GM21367 (cell line): ENCODE measurements around the gene TACR1.

Experiments used
- ATAC-seq: cut with Tn5 transposase; IDR thresholded peaks from one replicate; pipeline ENCODE4 v1.9.1; 2021; ENCODE audit not compliant: unreplicated experiment

Gene TACR1

GRCh38 chr2:75025216-75025615 lies 174.1 kb downstream of the TACR1 start:
- ATAC-seq: no peak

- no peak for ATAC-seq
These were observed 175.5 kb downstream of the TACR1 start for GRCh38 chr2:75023666-75024455.

GRCh38 chr2:75022516-75022915 lies 176.8 kb downstream of the TACR1 start:
- ATAC-seq: no peak

- ATAC-seq: no peak
These were observed 177.6 kb downstream of the TACR1 start for GRCh38 chr2:75021672-75022071.

- no peak for ATAC-seq
These were observed 178.8 kb downstream of the TACR1 start for GRCh38 chr2:75020476-75020875.

- no peak for ATAC-seq
These were observed 179.5 kb downstream of the TACR1 start for GRCh38 chr2:75019790-75020189.

GRCh38 chr2:75018162-75018561 lies 181.2 kb downstream of the TACR1 start:
- no peak for ATAC-seq

- no peak for ATAC-seq
These were observed 187.2 kb downstream of the TACR1 start for GRCh38 chr2:75012080-75012479.

- no peak for ATAC-seq
These were observed 188.7 kb downstream of the TACR1 start for GRCh38 chr2:75010571-75010970.

GRCh38 chr2:75007819-75008218 lies 191.5 kb downstream of the TACR1 start:
- ATAC-seq: no peak

- no peak for ATAC-seq
These were observed 192.3 kb downstream of the TACR1 start for GRCh38 chr2:75007061-75007460.

- ATAC-seq: no peak
These were observed 193.3 kb downstream of the TACR1 start for GRCh38 chr2:75006041-75006440.

GRCh38 chr2:75003773-75004172 lies 195.5 kb downstream of the TACR1 start:
- no peak for ATAC-seq

GRCh38 chr2:75003276-75003675 lies 196.0 kb downstream of the TACR1 start:
- ATAC-seq: no peak

- no peak for ATAC-seq
These were observed 197.3 kb downstream of the TACR1 start for GRCh38 chr2:75002007-75002406.

- ATAC-seq: no peak
These were observed 199.9 kb downstream of the TACR1 start for GRCh38 chr2:74999468-74999867.
